Fibroblast of the aortic adventitia (primary cell): ENCODE measurements around the gene EPC2. TPM values are rescaled to one million over a fixed set of nuclear protein-coding genes. Genes with fewer than 3 reads are reported as not detected.

Experiments used
- DNase-seq: peaks from one replicate; pipeline ENCODE4 v3.0.0-alpha.2; 2010; ENCODE audit warnings: low read depth
- H3K4me3 ChIP-seq: 2 replicates; pipeline ENCODE4 v1.5.1; 2011; ENCODE audit warnings: low read depth, mild to moderate bottlenecking, control low read depth, low read length, moderate library complexity
- total RNA-seq: library from RNA; depleted of rRNA; stranded (reverse); fragments of >200 nt; gene quantifications from 2 replicates; pipeline ENCODE4 v1.2.3, GENCODE V29; 2012; ENCODE audit warnings: low replicate concordance
- TF ChIP-seq, protein P1 (sequence below): IDR thresholded peaks from 2 replicates; pipeline ENCODE4 v1.5.1; 2011; ENCODE audit warnings: mild to moderate bottlenecking, low read length, control low read depth, inconsistent platforms; ENCODE audit not compliant: insufficient read depth

Gene EPC2
- total RNA-seq, 1 donor: 31.7 TPM

- DNase-seq: peak; percentile 38
- TF ChIP-seq, protein P1, sequence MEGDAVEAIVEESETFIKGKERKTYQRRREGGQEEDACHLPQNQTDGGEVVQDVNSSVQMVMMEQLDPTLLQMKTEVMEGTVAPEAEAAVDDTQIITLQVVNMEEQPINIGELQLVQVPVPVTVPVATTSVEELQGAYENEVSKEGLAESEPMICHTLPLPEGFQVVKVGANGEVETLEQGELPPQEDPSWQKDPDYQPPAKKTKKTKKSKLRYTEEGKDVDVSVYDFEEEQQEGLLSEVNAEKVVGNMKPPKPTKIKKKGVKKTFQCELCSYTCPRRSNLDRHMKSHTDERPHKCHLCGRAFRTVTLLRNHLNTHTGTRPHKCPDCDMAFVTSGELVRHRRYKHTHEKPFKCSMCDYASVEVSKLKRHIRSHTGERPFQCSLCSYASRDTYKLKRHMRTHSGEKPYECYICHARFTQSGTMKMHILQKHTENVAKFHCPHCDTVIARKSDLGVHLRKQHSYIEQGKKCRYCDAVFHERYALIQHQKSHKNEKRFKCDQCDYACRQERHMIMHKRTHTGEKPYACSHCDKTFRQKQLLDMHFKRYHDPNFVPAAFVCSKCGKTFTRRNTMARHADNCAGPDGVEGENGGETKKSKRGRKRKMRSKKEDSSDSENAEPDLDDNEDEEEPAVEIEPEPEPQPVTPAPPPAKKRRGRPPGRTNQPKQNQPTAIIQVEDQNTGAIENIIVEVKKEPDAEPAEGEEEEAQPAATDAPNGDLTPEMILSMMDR: no peak
- no peak overlapping the region for H3K4me3 ChIP-seq
These were observed 150.0 kb downstream of the EPC2 start for GRCh38 chr2:148794558-148794957.

- DNase-seq: no peak
- no peak overlapping the region for H3K4me3 ChIP-seq
- TF ChIP-seq, protein P1: no peak
These were observed 152.4 kb downstream of the EPC2 start for GRCh38 chr2:148796735-148797512.

DNA sequence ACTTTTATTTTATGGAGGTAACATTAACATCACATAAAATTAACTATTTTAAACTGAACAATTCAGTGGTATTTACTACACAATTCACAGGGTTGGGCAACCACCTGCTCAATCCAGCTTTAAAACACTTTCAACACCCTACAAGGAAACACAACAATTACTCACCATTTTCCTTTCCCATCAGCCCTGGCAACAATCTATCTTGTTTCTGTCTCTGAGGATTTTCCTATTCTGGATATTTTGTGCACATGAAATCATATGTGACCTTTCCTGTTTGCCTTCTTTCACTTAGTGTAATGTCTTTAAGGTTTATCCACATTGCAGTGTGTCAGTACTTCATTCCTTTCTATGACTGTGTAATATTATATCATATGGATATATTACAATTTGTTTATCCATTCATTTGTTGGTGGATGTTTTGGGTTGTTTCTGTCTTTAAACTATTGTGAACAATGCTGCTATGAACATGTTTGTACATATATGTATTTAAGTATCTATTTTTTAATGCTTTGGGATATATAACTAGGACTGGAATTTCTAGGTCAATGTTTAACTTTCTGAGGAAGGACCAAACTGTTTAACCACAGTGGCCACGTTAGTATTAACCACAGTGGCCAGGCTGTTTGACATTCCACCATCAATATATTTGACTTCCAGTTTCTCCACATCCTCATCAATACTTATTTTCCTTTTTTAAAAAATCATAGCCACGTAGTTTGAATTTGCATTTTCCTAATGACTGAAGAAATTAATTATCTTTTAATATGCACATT is 158.1 kb downstream of the EPC2 start:
- no peak overlapping the region for H3K4me3 ChIP-seq
- DNase-seq: no peak
- TF ChIP-seq, protein P1: no peak

GRCh38 chr2:148810081-148810480 is 165.5 kb downstream of the EPC2 start:
- no peak for DNase-seq
- no peak overlapping the region for H3K4me3 ChIP-seq
- TF ChIP-seq, protein P1: no peak

GRCh38 chr2:148812306-148812705 is 167.8 kb downstream of the EPC2 start:
- no peak overlapping the region for H3K4me3 ChIP-seq
- DNase-seq: peak; percentile 54
- TF ChIP-seq, protein P1: no peak

GRCh38 chr2:148813603-148814065 is 169.1 kb downstream of the EPC2 start:
- no peak for DNase-seq
- TF ChIP-seq, protein P1: no peak
- H3K4me3 ChIP-seq: no peak overlapping the region
